ENCODE results near the gene CDH4. TPM values are rescaled to one million over a fixed set of nuclear protein-coding genes. Genes with fewer than 3 reads are reported as not detected.

The CDH4 gene
- total and polyA plus RNA-seq, 9 donors, result 0.12 to 4.4 (median 0.36) TPM

GRCh38 chr20:61288331-61288784, 36.3 kb downstream of the CDH4 start:
- Histone ChIP-seq H3K4me3 (no peak overlapping the region), H3K36me3 (no peaks in the 10 kb centered on the region), H3K27ac (no peak overlapping the region), H3K4me1 (ENCODE audit: insufficient read depth) (no peaks in the 10 kb centered on the region), H3K9me3 (no peaks in the 10 kb centered on the region), H3K27me3 (no peaks in the 10 kb centered on the region)
- peak in 1 of 5 donors; percentile 20 for DNase-seq
- 68 to 82% (median 77%) methylated on average over 17 of the region's 17 CpGs for WGBS, 3 donors
- intact Hi-C loops (cut with DNase I), result no loop called here
- TF ChIP-seq, protein P1, sequence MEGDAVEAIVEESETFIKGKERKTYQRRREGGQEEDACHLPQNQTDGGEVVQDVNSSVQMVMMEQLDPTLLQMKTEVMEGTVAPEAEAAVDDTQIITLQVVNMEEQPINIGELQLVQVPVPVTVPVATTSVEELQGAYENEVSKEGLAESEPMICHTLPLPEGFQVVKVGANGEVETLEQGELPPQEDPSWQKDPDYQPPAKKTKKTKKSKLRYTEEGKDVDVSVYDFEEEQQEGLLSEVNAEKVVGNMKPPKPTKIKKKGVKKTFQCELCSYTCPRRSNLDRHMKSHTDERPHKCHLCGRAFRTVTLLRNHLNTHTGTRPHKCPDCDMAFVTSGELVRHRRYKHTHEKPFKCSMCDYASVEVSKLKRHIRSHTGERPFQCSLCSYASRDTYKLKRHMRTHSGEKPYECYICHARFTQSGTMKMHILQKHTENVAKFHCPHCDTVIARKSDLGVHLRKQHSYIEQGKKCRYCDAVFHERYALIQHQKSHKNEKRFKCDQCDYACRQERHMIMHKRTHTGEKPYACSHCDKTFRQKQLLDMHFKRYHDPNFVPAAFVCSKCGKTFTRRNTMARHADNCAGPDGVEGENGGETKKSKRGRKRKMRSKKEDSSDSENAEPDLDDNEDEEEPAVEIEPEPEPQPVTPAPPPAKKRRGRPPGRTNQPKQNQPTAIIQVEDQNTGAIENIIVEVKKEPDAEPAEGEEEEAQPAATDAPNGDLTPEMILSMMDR (IDR thresholded peaks at IDR 0.05), result no peak
- TF ChIP-seq EP300 (IDR thresholded peaks at IDR 0.05), result no peak
- no peak for TF ChIP-seq POLR2A (IDR thresholded peaks at IDR 0.05)

DNA sequence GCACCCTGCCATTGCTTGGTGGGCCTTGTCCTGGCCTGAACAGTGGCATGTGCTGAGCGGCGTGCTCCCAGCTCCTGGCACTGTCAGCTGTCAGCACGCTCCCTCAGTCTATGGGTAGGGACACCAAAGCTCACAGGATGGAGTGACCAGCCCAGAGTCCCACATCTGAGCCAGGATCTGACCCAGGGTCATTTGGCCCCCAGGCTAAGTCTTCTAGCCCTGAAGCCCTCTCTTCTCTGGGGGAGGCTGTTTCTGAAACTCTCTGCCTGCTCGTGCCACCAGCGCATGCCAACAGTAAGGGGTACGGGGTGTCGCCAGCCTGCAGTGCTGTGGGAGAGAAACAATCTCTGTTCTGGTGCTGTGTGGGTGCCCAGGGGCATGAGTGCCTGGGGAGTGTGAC, 37.1 kb downstream of the CDH4 start:
- intact Hi-C loops (cut with DNase I), result no loop called here
- no peaks in the 10 kb centered on the region for H3K4me1 ChIP-seq (ENCODE audit: insufficient read depth)
- DNase-seq, result no peak
- H3K4me3 ChIP-seq, result no peak overlapping the region
- no peaks in the 10 kb centered on the region for H3K27me3 ChIP-seq
- no peaks in the 10 kb centered on the region for H3K36me3 ChIP-seq
- WGBS, 3 donors, result 81 to 90% (median 85%) methylated on average over 7 of the region's 7 CpGs
- no peak overlapping the region for H3K27ac ChIP-seq
- TF ChIP-seq POLR2A (IDR thresholded peaks at IDR 0.05) (no peak), EP300 (IDR thresholded peaks at IDR 0.05) (no peak)
- TF ChIP-seq, protein P1 (IDR thresholded peaks at IDR 0.05), result no peak
- H3K9me3 ChIP-seq, result no peaks in the 10 kb centered on the region

DNA sequence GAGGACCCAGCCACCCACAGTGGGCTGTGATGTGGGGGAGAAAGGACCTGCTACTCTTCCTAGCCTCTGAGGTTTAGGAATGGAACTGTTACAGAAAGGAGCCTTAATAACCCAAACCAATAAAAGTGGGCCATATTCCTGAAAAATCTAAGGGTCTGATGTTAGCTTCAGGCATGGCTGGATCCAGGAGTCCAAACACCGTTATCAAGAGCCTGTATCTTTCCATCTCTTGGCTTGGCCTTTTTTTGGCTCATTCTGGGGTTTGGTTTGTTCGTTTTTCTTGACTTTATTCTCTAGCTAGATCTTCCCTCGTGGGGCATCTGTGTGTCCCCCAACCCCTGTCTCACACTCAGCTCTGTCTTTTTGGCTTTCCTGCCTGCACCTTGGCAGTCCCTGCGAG, 38.7 kb downstream of the CDH4 start:
- intact Hi-C loops (cut with DNase I), result no loop called here
- DNase-seq, result no peak
- no peak overlapping the region for H3K27ac ChIP-seq
- no peaks in the 10 kb centered on the region for H3K27me3 ChIP-seq
- H3K4me1 ChIP-seq (ENCODE audit: insufficient read depth), result no peaks in the 10 kb centered on the region
- TF ChIP-seq POLR2A (IDR thresholded peaks at IDR 0.05), result no peak
- no peak for TF ChIP-seq EP300 (IDR thresholded peaks at IDR 0.05)
- TF ChIP-seq, protein P1 (IDR thresholded peaks at IDR 0.05), result no peak
- H3K4me3 ChIP-seq, result no peak overlapping the region
- WGBS, 3 donors, result 64 to 78% (median 70%) methylated on average over 4 of the region's 4 CpGs
- no peaks in the 10 kb centered on the region for H3K36me3 ChIP-seq
- no peaks in the 10 kb centered on the region for H3K9me3 ChIP-seq

DNA sequence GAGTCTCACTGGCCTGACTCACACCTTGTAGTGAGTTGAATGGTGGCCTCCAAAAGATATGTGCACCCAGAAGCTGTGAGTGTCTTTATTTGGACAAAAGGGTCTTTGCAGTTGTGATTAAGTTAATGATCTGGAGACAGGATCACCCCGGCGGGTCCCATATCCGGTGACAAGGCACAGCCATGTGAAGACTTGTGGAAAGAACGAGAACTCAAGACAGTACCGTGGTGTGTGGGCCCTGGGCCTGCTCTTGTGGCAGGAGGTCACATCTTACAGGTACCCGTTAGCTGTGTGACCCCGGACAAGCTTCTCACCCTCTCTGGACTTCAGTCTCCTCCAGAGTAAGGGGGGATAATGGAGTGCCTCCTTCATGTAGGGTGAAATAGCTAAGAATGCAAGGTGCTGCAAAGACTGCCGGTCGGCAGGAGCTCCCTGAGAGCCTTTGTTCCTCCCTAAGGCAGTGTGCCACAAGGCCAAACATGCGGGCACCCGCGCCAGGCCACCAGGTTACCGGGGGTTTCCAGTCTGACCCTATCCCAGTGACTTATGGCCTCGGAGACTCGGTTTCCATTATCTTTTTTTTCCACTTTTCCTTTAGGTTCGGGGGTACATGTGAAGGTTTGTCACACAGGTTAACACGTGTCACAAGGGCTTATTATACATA, 39.2 kb downstream of the CDH4 start:
- Histone ChIP-seq H3K27me3 (no peaks in the 10 kb centered on the region), H3K4me1 (ENCODE audit: insufficient read depth) (no peaks in the 10 kb centered on the region), H3K9me3 (no peaks in the 10 kb centered on the region), H3K27ac (no peak overlapping the region), H3K4me3 (no peak overlapping the region), H3K36me3 (no peaks in the 10 kb centered on the region)
- TF ChIP-seq, protein P1 (IDR thresholded peaks at IDR 0.05), result no peak
- TF ChIP-seq POLR2A (IDR thresholded peaks at IDR 0.05) (no peak), EP300 (IDR thresholded peaks at IDR 0.05) (no peak)
- DNase-seq, result no peak
- 88 to 94% (median 91%) methylated on average over 17 of the region's 17 CpGs for WGBS, 3 donors
- intact Hi-C loops (cut with DNase I), result no loop called here

Data from ovary (tissue), 9 donors.